NCI-H748 treated with DMSO at 0.1 percent for 48 hours (cell line): Measurements from ENCODE around the gene EFCAB6.

ENCODE experiments used
- DNase-seq: peaks from one replicate; lab custom pipeline; 2025; lab: John Stamatoyannopoulos, UW

The EFCAB6 gene

GRCh38 chr22:43744700-43745410 lies 67.2 kb downstream of the EFCAB6 start:
- no peak for DNase-seq

GRCh38 chr22:43743929-43744643 lies 68.0 kb downstream of the EFCAB6 start:
- DNase-seq, result no peak

GRCh38 chr22:43743131-43743530 lies 69.0 kb downstream of the EFCAB6 start:
- no peak for DNase-seq

- no peak for DNase-seq
Observed at GRCh38 chr22:43742154-43742950, 69.8 kb downstream of the EFCAB6 start.

DNA sequence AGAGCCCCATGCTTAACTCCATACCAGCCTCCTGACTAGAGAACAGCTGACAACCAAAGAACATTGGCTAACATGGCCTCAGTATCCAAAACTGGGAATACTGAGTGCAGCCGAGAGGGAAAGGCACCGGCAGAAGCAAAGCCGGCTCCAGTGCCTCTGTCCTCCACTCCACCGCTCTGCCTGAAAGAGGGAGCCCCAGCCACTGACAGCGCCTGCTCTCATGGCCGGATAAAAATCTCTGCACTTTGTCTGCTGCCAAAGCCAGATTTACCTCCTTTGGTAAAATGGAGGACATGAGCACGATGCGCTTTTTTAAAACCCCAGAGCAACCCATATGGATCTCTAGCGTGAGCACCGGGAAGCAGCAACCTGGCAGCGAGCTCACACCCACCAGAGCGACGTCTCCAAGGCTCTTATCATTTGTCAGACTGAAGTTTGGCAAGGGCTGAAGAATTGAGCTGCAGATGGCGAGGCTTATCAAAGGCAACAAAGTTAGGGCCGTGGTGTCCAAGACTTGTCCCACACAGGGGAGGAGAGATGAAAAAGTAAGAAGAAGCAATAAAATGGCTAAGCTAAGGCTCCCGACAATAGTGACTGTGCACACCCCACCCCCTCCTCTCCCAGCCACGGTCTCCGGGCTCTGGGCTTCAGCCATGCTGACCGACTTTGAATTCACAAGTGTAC lies 71.4 kb downstream of the EFCAB6 start:
- no peak for DNase-seq

DNA sequence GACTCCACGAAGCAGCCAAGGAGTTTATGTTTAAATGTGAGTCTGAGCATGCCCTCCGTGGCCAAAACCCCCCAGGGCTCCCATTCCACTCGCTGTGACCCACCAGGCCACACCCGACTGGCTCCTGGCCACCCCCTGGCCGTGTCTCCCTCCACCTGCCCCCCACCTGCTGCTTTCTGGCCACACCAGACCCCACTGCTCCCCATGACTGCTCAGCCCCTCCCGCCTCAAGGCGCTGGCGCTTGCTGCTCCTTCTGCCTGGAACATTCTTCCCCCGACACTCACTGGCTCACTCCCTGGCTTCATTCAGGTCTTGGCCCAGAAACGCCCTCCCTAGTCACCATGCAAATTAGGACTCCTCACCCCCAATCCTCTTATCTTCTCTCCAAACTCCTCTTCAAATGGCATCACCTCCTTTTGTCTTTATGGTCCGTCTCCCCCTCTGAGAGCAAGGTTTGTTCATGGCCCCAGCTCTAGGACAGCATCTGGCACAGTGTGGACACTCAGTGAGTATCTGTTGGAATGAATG lies 72.2 kb downstream of the EFCAB6 start:
- DNase-seq, result no peak

DNA sequence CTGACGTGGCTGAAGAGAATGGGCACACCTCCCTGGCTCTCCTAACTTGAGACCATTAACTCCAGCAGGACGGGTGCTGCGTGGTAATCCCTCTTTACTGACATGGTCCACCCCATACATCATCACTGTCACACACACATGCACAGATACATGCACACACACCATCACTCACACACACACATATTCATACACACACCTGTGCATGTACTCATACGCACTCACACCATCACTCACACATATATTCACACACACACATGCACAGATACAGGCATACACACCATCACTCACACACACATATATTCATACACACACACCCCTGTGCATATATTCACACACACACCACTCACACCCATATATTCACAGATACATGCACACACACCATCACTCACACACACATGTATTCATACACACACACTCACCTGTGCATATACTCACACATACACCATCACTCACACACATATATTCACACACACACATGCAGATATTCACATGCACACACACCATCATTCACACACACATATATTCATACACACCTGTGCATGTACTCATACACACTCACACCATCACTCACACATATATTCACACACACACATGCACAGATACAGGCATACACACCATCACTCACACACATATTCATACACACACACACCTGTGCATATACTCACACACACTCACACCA lies 74.8 kb downstream of the EFCAB6 start:
- no peak for DNase-seq

- no peak for DNase-seq
Observed at GRCh38 chr22:43736651-43737050, 75.5 kb downstream of the EFCAB6 start.

GRCh38 chr22:43734370-43735150 lies 77.5 kb downstream of the EFCAB6 start:
- DNase-seq, result no peak

GRCh38 chr22:43733138-43733537 lies 79.0 kb downstream of the EFCAB6 start:
- DNase-seq, result no peak

GRCh38 chr22:43731988-43732387 lies 80.1 kb downstream of the EFCAB6 start:
- no peak for DNase-seq

DNA sequence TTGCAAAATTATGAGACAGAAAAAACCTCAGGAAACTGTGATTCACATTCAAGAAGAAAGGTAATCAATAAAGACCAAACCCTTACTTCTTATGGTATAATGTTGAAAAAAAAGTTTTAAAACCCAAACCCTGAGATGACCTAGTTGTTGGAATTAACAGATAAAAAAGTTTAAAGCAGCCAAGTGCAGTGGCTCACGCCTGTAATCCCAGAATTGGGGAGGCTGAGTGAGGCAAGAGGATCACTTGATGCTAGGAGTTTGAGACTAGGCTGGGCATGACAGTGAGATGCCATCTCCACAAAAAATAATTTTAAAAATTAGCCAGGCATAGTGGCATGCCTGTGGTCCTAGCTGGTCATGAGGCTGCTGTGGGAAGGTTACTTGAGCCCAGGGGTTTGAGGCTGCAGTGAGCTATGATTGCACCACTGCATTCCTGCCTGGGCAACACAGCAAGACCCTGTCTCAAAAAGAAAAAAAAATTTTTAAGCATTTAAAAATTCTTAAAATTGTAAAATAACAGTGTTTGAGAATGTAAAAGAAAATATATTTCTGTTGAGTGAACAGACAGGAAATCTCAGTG lies 85.1 kb downstream of the EFCAB6 start:
- no peak for DNase-seq

DNA sequence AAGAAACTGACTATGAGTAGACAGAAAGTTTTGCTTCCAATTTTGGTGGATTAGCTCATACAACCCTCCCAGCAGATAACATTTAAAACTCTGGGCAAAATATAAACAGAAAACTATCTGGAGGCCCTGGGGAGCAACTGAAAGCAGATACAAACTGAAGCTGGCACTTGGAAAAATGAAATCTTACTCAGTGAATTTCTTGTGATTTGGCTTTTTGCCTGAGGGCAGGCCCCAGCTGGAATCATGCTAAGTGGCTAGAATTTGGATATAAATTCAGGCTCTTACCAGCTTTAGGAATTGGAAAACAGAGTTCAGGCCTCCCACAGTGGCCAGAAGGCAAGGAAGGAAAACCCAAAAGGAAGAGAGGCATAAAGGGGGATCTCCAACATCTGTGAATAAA lies 85.8 kb downstream of the EFCAB6 start:
- DNase-seq, result no peak

DNA sequence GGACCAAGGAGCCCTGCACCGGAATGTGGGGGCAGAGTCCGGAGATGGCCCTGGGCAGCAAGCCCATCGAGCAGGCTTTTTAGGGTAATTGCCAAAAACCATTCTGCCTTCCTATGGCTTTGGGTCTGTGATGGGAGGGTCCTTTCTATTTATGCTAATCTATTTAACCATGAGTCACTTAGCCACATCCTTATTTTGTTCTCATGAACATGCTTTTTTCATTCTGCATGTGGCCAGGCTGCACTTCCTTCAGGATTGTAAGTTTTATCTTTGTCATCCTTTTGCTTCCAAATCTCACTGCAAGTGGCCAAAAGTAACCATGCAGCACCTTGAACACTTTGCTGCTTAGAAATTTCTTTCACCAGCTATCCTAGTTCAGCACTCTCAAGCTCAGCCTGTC lies 88.3 kb downstream of the EFCAB6 start:
- DNase-seq, result no peak

DNA sequence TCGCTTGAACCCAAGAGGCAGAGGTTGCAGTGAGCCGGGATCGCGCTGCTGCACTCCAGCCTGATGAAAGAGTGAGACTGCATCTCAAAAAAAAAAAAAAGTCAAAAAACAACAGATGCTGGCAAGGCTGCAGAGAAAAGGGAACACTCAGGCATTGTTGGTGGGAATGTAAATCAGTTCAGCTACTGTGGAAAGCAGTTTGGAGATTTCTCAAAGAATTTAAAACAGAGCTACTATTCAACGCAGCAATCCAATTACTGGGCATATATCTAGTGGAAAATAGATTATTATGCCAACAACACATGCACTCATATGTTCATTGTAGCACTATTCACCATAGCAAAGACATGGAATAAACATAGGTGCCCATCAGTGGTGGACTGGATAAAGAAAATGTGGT lies 89.7 kb downstream of the EFCAB6 start:
- DNase-seq, result no peak

DNA sequence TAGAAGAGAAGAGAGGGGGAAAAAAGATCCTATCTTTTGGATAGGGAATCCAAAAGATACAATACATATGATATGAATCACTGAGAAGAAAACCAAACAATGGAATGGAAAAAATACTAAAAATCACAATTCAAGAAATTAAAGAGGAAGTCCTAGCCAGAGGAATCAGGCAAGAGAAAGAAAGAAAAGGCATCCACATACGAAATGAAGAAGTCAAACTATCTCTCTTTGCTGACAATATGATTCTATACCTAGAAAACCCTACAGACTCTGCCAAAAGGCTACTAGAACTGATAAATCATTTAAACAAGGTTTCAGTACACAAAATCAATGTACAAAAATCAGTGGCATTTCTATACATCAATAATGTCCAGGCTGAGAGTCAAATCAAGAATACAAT lies 91.4 kb downstream of the EFCAB6 start:
- no peak for DNase-seq

- DNase-seq, result no peak
Observed at GRCh38 chr22:43714104-43714503, 98.0 kb downstream of the EFCAB6 start.

DNA sequence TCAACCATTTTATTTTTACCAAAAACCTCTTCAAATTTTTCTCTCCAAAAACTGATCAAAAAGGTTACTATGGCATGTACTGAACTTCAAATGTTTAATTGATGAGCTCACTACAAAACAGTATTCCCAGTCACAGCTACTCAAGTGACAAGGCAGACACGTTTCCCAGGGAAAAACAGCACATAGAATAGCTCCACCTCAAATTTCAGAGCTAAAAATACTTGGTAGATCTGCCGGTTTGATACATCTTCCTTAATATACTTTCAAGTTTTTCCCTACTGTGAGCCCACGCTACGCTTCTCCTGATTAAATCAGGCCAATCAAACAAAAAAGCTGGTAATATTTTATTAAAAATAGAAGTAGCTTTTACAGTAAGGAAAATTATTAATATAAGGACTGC lies 100.4 kb downstream of the EFCAB6 start:
- no peak for DNase-seq

DNA sequence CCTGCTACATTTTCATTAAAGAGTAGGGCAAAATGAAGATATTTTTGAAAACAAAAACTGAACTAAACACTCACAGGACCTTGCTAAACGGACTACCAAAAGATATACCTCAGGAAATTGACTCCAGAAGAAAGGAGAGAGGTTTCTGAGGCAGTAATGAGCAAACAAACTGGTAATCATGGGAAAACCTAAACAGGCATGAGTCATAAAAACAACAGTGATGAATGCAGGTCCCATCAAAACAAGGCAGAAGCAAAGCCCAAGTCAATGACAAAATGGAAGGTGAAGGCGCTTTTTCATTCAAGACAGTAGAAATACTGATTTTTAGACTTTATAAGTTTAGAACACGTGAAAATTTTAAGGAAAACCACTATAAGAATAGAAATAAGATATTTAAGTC lies 104.5 kb downstream of the EFCAB6 start:
- no peak for DNase-seq

DNA sequence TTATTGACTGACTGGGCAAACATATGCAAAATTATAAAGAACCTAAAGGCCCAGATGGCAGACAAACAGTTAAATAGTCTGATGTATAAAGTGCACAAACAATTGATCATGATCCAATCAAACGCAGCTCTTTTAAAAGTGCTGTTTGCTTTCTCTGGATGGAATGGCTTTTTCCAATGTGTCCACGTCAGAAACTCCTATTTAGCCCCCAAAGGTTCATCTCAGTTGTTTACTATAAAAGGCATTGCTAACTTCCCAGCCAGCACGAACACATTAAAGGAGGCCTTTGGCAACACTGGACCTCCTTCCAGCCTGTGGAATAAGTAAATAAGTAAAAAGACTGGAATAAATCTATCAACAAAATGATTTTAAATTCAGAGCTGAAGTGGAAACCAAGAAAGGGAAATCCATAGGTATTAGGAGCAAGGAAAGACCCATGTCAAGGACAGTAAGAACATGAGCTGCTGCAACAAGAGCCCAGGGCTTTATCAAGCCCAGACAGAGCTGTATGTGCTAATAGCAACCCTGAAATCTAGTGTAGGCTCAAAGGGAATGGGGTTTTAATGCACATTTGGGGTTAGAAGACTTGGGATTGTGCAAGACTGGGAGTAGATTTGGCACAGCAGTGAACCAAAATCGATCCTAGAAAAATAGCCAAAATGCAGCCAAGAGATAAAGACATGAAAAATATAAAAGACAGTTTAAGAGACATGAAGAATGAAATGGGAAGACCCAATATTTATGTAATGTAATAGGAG lies 105.4 kb downstream of the EFCAB6 start:
- no peak for DNase-seq
